GM18858 (cell line): ENCODE results near the gene CLEC7A.

Experiments
- ATAC-seq: cut with Tn5 transposase; IDR thresholded peaks from one replicate; pipeline ENCODE4 v1.9.1; 2021; ENCODE audit not compliant: unreplicated experiment

CLEC7A gene

DNA sequence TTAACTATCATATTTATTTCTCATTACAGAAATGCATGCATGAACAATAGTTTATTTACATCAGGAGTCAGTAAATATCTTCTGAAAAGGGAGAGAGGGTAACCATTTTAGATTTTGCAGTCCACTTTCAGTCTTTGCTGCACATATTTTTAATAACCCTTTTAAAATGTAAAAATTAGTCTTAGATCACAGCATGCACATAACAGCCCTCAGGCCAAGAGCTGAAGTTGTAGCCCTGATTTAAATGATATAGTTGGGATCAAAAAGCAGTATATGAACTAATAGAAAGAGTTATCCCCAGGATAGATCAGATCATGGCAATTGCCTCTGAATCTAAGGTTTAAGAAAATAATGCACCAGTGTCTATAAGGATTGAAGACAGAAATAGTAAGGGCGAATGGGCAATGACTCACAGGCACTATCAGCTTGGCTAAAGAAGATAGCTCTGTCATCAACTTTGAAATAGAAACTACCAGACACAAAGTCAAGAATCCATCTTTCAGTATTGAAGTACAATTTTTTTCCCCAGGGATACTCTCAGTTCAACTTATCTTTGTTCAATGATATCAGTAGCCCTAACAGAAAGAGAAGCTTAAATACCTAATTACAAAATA is 13.1 kb upstream of the CLEC7A start:
- no peak for ATAC-seq

GRCh38 chr12:10140001-10140400 is 10.0 kb upstream of the CLEC7A start:
- no peak for ATAC-seq

- ATAC-seq: no peak
Observed at GRCh38 chr12:10136637-10137205, 6.7 kb upstream of the CLEC7A start.

- no peak for ATAC-seq
Observed at GRCh38 chr12:10135126-10135525, 5.1 kb upstream of the CLEC7A start.

GRCh38 chr12:10132850-10133370 is 2.9 kb upstream of the CLEC7A start:
- ATAC-seq: no peak

DNA sequence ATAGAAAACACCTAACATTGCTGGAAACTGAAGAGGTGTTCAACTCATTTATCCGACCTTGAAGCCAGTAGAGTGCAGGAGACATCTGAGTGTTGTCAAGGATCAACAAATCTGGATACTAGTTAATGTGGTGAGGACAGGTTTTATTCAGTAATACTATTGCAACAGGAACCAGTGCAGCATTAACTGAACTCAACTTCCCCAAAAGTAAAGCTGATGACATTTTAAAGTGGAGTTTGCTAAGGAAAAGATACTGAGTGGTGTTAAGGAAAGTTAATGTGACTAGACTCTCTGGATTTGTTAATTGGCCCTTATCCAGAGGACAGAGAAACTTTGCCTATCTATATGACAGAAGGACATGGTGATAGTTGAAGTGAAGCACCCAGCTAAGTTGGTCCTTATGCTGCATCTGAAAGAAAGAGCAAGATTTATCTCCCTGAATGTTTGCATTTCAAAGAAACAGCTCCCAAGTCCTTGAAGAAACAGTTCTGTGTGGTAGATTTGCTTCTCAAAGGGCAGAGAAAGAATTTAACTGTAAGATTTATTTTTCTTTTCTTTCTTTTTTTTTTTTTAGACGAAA is 1.2 kb upstream of the CLEC7A start:
- no peak for ATAC-seq

- ATAC-seq: no peak
Observed at GRCh38 chr12:10128687-10129086, 1.3 kb downstream of the CLEC7A start.

GRCh38 chr12:10126413-10126812 is 3.6 kb downstream of the CLEC7A start:
- no peak for ATAC-seq

- ATAC-seq: no peak
Observed at GRCh38 chr12:10122689-10123088, 7.3 kb downstream of the CLEC7A start.

- ATAC-seq: no peak
Observed at GRCh38 chr12:10121278-10121677, 8.7 kb downstream of the CLEC7A start.

DNA sequence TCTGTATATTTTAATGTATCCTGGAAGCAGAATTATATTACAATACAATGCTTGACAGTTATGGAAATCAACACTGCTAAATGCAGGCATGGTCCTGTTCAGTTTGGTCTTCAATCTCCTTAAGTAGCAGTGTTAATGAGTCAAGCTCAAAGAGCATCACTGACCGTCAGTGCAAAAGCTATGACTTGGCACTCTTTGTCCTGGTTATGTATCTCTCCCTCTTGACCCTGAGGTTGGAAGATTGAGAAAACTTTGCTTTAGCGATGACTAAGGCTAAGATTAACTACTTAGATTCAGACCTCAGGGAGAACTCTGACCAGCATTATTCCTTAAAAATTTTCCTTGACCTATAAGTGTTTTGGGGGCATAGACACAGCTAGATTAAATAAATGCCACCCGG is 10.9 kb downstream of the CLEC7A start:
- ATAC-seq: no peak

- ATAC-seq: no peak
Observed at GRCh38 chr12:10115890-10116289, 14.1 kb downstream of the CLEC7A start.

DNA sequence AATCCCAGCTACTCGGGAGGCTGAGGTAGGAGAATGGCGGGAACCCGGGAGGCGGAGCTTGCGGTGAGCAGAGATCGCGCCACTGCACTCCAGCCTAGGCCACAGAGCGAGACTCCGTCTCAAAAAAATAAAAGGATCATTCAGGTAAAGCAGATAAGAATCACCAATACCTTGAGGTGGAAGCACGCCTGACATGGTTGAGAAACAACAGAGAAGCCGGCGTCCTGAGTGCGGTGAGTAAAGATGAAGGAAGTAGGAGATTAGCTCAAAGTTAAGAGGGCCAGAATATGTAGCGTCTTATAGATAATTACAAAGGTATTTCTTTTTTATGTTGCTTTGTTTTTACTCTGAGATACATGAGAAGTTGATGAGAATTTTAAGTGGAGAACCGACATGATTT is 14.7 kb downstream of the CLEC7A start:
- ATAC-seq: no peak

DNA sequence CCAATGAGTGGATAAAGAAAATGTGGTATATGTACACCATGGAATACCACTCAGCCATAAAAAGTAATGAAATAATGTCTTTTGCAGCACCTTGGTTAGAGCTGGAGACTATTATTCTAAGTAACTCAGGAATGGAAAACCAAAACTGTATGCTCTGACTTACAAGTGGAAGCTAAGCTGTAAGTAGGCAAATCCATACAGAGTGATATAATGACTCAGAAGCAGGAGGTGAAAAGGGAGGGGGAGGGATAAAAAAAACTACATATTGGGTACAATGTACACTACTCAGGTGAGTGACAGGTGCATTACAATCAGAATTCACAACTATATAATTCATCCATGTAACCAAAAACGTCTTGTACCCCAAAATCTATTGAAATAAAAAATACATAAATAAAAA is 16.1 kb downstream of the CLEC7A start:
- no peak for ATAC-seq

DNA sequence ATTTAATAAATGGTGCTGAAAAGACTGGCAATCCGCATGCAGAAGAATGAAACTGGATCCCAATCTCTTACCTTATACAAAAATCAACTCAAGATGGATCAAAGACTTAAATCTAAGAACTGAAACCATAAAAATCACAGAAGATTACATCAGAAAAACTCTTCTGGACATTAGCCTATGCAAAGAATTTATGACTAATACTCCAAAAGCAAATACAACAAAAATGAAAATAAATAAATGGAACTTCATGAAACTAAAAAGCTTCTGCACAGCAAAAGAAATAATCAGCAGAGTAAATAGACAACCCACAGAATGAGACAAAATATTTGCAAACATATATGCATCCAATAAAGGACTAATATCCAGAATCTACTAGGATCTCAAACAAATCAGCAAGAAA is 16.9 kb downstream of the CLEC7A start:
- no peak for ATAC-seq

GRCh38 chr12:10111451-10111850 is 18.5 kb downstream of the CLEC7A start:
- no peak for ATAC-seq

- no peak for ATAC-seq
Observed at GRCh38 chr12:10110256-10110844, 19.6 kb downstream of the CLEC7A start.

- ATAC-seq: no peak
Observed at GRCh38 chr12:10102322-10102721, 27.7 kb downstream of the CLEC7A start.

- ATAC-seq: no peak
Observed at GRCh38 chr12:10101648-10102220, 28.3 kb downstream of the CLEC7A start.

- no peak for ATAC-seq
Observed at GRCh38 chr12:10101042-10101579, 28.9 kb downstream of the CLEC7A start.

GRCh38 chr12:10098791-10099190 is 31.2 kb downstream of the CLEC7A start, which contains the start of gene CLEC1A:
TSS of gene CLEC1A (minus strand) at chr12:10098985. CDS start at chr12:10098922, 63 bp downstream.
- no peak for ATAC-seq
